Thoracic aorta (tissue), 2 donors: ENCODE results near the gene ZFYVE28. TPM values are rescaled to one million over a fixed set of nuclear protein-coding genes. Genes with fewer than 3 reads are reported as not detected.

Experiments used
- ATAC-seq: fragments of 150-250 bp; one replicate; pipeline ENCODE4 v1.8.0; 2017; ENCODE audit warnings: low read depth; ENCODE audit not compliant: insufficient number of reproducible peaks, low FRiP score
- DNase-seq: peaks from one replicate; pipeline ENCODE4 v3.0.0-alpha.2; 2020; ENCODE audit warnings: low spot score
- H3K27ac ChIP-seq, 2 donors: fragments of 200-600 bp; sonication (generic); 1 replicate in 1 of 2; 2 replicates in 1 of 2; pipeline ENCODE4 v1.5.1; 2016; ENCODE audit warnings: mild to moderate bottlenecking in 2 of 2, moderate library complexity in 2 of 2
- H3K27me3 ChIP-seq: fragments of 200-600 bp; sonication (generic); replicated peaks from 2 replicates; pipeline ENCODE4 v1.6.0; 2016; ENCODE audit warnings: mild to moderate bottlenecking; ENCODE audit not compliant: insufficient read depth
- H3K36me3 ChIP-seq: fragments of 200-600 bp; sonication (generic); one replicate; pipeline ENCODE4 v1.5.1; 2016
- H3K4me1 ChIP-seq, 2 donors: fragments of 200-600 bp; sonication (generic); 1 replicate in 1 of 2; 2 replicates in 1 of 2; pipeline versions ENCODE4 v1.5.1 to v1.6.0; 2016; ENCODE audit warnings: low read depth in 2 of 2, mild to moderate bottlenecking in 1 of 2; ENCODE audit not compliant: control insufficient read depth in 1 of 2
- H3K4me3 ChIP-seq: fragments of 200-600 bp; sonication (generic); 2 replicates; pipeline ENCODE4 v1.5.1; 2016; ENCODE audit warnings: mild to moderate bottlenecking
- H3K9me3 ChIP-seq: fragments of 200-600 bp; sonication (generic); 2 replicates; pipeline ENCODE4 v1.5.1; 2016
- total RNA-seq, 2 donors: library from RNA; depleted of rRNA; stranded (reverse); fragments of >200 nt; gene quantifications; one replicate each; pipeline versions ENCODE4 v1.1.0 to v1.2.3, GENCODE V29; 2016
- TF ChIP-seq, protein P1 (sequence below): fragments of 200-600 bp; sonication (generic); IDR thresholded peaks from one replicate; pipeline ENCODE4 v1.5.1; 2019; ENCODE audit warnings: antibody characterized with exemption

ZFYVE28 gene
- total RNA-seq, 2 donors from 2014 or later = 11.5 to 20.2 TPM

DNA sequence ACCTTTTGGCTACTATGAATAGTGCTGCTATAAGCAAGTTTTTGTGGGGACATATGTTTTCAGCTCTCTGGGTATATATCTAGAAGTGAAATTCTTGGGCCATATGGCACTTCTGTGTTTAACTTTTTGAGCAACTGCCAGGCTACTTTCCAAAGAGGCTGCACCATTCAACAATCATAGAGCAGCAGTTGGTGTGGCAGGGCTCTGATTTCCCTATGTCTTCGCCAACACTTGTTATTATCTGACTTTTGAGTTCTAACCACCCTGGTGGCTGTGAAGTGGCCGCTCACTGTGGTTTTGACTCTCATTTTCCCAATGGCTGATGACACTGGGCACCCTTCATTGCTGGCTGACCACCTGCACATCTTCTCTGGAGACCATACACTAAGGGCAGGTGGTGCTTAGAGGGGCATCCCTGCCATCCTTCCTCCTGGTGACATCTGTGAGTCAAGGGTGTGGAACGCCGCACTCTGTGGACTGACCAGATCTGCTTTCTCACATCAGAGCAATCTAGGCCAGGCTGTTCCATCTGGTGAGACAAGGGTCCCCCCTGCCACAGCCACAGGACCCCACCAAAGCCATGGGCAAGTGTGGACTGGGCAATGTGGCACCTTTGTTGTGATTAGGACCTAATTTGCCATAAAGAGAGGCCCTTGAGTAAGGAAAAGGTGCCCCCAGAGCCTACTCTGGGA lies 49.6 kb downstream of the ZFYVE28 start:
- Histone ChIP-seq H3K4me3 (no peak overlapping the region), H3K27ac (no peak overlapping the region), H3K36me3 (no peaks in the 10 kb centered on the region), H3K9me3 (no peaks in the 10 kb centered on the region), H3K27me3 (no peaks in the 10 kb centered on the region), H3K4me1 (peaks cover 2 to 5% of the 10 kb centered on the region in 2 donors)
- ATAC-seq (no peak), DNase-seq (no peak)
- TF ChIP-seq, protein P1, sequence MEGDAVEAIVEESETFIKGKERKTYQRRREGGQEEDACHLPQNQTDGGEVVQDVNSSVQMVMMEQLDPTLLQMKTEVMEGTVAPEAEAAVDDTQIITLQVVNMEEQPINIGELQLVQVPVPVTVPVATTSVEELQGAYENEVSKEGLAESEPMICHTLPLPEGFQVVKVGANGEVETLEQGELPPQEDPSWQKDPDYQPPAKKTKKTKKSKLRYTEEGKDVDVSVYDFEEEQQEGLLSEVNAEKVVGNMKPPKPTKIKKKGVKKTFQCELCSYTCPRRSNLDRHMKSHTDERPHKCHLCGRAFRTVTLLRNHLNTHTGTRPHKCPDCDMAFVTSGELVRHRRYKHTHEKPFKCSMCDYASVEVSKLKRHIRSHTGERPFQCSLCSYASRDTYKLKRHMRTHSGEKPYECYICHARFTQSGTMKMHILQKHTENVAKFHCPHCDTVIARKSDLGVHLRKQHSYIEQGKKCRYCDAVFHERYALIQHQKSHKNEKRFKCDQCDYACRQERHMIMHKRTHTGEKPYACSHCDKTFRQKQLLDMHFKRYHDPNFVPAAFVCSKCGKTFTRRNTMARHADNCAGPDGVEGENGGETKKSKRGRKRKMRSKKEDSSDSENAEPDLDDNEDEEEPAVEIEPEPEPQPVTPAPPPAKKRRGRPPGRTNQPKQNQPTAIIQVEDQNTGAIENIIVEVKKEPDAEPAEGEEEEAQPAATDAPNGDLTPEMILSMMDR = no peak

- ATAC-seq = no peak
- no peaks in the 10 kb centered on the region for H3K27me3 ChIP-seq
- no peaks in the 10 kb centered on the region for H3K36me3 ChIP-seq
- no peaks in the 10 kb centered on the region for H3K9me3 ChIP-seq
- TF ChIP-seq, protein P1 = no peak
- DNase-seq = no peak
- no peak overlapping the region for H3K27ac ChIP-seq
- H3K4me3 ChIP-seq = no peak overlapping the region
- H3K4me1 ChIP-seq = peaks cover 2 to 10% of the 10 kb centered on the region in 2 donors
Measured at GRCh38 chr4:2367626-2368025, 50.8 kb downstream of the ZFYVE28 start.

DNA sequence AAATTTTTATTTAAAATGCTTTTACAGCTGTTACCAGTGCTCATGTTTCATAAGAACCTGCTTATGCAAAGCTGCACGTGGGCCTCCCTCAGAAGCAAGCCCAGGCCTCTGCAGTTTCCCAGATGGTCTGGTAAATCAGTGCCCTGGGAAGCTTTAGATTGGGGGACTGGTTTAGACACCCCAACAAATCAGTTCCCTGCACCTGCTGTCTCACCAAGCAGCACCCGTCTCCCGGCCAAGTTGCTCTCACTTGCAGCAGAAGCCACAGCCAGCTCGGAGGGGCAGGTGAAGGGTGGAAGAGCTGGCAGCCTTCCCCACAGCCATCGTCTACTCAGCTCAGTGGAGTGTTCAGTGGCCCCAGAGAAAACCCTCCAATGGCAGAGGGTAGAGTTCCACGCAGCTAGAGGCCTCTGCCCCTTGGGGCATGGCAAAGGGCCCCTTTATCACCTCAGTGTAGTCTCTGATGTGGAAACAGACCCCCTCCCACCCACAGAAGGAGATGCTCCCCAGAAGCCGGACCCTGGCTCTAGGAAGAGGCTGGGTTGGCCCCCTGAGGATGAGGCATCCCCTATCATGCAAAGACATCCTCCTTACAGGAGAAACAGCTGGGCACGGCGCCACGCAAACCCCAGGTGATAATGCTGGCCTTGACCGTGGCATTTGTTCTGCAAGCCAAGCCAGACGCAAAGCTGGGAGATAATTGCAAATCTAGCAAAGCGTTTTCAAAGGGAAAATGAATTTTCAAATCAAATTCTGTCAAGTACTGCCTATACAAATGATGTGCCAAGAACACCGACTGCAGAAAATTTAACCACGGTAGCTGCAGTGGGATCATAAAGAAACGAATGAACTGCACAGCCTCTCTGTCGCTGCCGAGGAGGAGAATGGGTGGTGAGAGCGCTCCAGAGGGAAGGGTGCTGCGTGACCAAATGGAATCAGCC lies 51.9 kb downstream of the ZFYVE28 start:
- Histone ChIP-seq H3K36me3 (no peaks in the 10 kb centered on the region), H3K27me3 (no peaks in the 10 kb centered on the region), H3K4me1 (peaks cover 2 to 10% of the 10 kb centered on the region in 2 donors), H3K27ac (no peak overlapping the region), H3K4me3 (no peak overlapping the region), H3K9me3 (no peaks in the 10 kb centered on the region)
- ATAC-seq (no peak), DNase-seq (no peak)
- TF ChIP-seq, protein P1 = no peak

- TF ChIP-seq, protein P1 = no peak
- Histone ChIP-seq H3K9me3 (no peaks in the 10 kb centered on the region), H3K27ac (no peak overlapping the region), H3K4me1 (peaks cover 2 to 10% of the 10 kb centered on the region in 2 donors), H3K4me3 (no peak overlapping the region), H3K27me3 (no peaks in the 10 kb centered on the region), H3K36me3 (no peaks in the 10 kb centered on the region)
- ATAC-seq (no peak), DNase-seq (no peak)
Measured at GRCh38 chr4:2365913-2366210, 52.6 kb downstream of the ZFYVE28 start.
